SKM-1 treated with dmso at 0.1 percent for 144 hours (cell line): ENCODE measurements around the gene CCDC192.
A peak's percentile ranks its signal among the peaks of the same experiment; 100 is the strongest.

ENCODE experiments used
- DNase-seq: peaks from one replicate; lab custom pipeline; 2025; ENCODE audit not compliant: unreplicated experiment; lab: John Stamatoyannopoulos, UW

Gene CCDC192

DNA sequence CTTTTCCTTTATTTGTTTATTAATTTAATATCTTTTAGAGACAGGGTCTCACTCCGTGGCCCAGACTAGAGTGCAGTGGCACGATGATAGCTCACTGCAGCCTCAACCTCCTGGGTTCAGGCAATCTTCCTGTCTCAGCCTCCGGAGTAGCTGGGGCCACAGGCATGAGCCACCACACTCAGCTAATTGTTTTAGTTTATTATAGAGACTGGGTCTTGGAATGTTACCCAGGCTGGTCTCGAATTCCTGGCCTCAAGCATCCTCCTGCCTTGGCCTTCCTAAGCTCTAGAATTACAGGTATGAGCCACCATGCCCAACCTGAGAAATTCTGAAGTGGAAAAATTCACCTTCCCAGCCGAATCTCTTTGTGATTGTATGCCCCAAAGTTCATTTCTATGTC is 240.9 kb downstream of the CCDC192 start:
- DNase-seq: no peak

DNA sequence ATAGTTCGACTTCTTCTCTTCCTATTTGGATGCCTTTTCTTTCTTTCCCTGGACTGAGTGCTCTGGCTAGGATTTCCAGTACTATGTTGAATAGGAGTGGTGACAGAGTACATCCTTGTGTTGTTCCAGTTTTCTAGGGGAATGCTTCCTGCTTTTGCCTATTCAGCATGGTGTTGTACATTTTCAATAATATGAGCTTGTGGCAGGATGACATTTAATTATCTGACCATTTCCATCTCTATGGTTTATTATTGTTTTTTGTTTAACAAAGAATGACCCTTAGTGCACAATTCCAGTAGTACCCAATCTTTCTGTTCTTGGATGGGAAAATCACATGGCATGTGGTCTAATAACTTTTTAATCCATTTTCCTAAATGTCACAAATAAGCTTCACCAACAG is 244.8 kb downstream of the CCDC192 start:
- no peak for DNase-seq

DNA sequence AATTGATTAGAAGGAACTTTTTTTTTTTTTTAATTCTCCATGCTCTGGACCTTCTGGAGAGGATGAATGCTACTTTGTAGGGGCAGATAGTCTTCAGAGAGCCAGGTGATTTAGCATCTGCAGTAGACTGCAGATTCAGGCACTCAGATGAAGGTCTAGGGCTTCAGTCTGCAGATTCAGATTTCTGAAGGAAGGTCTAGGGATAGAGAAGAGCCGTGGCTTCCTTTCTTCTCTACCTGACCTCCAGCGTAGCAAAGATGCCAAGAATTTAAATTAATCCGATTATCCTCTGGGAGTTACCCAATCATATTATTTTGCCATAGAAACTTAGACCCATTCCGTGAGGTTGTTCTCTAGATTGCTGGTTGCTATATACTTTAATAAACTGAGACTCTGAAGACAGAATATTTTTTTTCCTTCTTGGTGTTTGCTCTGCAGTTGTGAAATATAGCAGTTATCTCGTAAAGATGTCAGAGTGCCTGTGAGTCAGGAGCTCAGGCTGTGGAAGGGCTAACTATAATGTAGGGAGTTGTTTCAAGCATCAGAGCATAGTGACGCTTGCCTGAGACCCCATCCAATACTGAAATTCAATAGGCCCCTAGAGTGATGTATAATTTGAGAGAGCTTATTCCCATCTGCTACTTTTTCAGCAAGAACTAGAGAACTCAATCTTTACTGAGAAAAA is 247.7 kb downstream of the CCDC192 start:
- no peak for DNase-seq

DNA sequence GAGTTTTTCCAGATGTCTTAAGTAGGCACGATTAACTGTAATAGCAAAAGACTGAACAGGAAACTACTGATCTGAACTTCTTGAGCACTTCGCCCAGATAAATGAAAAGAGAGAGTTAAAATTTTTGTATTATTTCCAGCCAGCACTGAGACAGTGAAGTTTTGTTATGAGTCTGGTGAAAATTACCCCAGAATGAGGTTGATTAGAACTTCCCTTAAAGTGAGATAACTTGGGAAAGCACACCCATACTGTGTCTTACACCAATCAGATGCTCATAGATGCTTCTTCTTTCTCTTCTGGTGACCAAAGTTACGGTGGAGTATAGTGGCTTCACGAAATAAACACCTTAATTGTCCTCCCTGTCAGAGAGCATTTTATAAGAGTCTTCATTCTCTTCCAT is 248.6 kb downstream of the CCDC192 start:
- no peak for DNase-seq

DNA sequence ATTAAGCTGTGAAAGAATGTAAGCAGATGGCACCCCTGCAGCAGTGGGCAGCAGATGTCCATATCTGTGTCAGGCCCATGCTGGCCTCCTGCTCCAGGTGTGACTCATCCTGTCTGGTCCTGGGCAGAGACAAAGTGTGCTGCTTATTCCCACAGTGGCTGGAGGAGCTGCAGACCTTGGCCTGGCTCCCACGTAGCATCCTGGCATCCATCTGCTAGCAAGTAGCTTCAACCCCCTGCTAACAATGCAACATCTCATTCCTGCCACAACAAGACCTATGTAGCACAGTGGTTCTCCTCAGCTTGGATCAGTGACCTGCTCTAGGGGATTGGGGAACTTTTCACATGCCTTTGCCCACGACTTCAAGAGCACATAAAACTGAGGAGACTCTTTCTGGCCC is 254.0 kb downstream of the CCDC192 start:
- no peak for DNase-seq

DNA sequence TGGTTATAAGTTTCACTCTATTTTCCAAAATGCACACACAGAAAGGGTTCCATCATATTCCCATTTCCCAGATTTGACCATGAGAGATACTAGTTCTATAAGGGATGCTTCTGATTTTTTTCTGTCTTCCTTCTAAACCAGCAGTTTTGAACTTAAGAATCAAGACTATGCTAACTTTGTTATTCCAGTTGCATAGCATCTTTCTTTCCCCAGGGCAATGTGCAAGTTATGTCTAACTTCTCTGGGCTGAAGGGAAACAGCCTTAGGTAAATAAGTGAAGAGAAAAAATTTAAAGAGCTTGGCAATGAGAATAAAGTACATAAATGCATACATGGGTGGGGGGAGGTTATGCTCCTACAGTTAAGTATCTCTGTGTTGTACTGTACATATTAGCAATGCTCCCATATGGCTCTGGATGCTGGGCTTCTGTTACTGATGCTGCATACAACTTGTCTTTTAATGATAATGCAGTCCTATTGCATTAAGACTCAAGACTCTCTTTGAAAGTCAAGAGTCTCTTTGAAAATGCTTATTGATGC is 254.6 kb downstream of the CCDC192 start:
- no peak for DNase-seq

DNA sequence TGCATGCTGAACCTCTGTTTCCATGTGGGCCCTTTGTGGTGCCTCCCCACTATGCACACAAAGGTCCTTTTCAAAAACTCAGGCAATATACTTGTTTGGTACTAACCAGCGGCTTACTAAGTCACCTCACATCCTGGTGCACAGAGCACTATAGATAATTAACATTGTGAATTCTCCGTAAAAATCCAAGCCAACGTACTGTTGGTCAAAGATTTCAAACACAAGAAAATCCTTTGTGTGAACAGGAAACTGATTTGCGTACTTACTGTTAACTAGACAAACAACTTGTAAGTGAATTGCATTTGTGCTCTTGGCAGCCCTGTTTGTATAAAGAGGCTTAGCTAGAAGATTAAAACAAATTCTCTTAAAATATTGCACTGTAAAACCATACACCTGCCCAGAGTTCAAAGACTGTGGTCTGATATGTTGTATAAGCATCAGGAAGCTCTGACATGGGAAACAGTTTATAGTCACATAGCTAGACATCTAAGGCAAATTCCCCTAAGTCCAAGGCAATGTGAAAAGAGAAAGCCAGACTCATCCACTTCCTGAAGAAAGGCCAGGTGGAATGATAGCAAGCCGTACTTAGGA is 255.3 kb downstream of the CCDC192 start:
- no peak for DNase-seq

DNA sequence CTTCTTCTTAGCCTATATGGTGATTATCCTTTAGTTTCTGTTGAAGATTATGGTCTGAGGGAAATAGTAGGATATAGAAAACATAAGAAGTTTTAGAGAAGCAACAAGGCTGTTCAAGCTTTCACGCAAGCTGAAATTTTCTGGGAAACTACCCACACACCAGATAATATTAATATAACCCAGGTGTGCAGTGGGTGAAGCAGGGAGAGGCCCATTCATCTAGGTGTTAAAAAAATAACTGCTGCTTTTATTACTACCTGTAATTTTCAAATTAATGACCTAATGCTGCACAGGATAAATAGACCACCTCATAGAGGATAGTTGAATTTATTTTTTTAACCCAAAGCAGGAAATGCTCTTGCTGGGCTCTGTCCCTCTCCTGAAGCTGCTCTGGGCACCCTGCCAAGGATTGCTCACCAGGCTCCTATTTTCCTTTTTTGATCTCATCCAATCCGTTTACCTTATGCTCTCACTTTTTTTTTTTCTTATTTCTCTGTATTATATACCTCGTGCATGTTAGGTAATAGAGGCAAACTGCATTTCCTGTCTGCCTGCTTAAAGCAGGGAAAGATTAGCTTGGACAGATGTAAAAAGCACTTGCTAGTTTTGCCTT is 256.1 kb downstream of the CCDC192 start:
- DNase-seq: no peak

DNA sequence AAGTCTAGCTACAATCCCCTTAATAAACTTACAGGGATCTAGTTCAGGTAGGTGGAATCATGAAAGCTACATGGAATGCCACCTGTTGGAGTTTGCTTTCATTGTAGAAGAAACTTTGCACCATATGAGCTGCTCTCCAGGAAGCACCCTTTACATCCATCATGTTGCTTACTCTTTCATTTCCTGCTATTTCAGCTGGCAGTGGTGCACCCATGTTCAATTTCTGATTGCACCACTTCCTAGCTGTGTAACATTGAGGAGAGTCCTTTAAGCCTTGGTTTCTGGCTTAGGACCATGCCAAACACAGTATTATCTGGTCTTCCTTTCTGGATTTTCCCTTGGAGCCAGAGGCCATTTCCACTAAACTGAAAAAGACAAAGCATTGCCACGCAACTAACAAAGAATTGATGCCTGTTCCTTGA is 257.1 kb downstream of the CCDC192 start:
- DNase-seq: peak; percentile 1

DNA sequence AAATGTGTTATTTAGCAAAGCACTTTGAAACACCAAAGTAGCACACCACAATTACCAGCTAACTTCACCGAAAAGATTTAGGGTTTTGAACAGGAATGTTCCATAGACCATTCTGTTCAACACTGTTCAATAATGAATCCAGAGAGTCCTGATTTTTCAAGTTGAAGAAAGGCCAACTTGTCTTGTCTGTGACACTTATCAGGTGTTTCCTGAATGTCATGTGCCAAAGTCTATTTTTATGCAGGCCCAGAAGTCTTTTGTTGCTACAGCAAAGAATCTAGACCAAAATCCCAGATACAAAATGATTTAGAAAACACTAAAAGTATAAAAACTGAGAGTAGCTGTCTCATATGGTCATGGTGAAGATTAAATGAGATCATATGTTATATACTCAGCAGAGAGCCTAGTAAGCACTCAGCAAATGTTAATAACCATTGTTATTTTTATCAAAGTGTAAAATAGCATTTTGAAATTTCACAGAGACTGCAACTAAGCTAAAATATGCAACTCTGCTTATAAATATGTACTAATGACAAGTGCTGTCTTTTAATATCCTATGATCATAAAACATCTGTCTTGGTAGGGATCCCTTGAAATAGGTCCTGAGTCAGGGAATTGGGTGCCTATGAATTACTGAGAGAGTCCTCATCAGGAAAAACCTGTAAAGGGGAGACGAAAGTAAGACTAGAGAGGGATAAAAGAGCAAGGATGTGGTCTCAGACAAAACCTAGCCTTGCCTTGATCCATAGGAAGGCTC is 258.0 kb downstream of the CCDC192 start:
- no peak for DNase-seq

DNA sequence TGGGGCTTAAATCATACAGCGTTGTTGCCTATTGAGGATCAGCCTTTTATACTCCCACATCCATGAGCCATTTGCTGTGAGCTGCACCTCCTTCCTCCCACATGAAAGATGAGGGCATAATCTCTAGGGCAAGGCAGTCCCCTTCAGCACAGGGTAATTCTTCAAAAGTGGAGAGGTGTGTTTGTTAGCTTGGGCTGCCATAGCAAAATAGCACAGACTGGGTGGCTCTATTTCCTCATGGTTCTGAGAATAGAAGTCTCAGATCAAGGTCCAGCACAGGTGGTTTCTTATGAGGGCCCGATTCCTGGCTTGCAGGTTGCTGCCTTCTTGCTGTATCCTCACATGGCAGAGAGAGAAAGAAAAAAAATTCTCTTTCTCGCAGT is 258.6 kb downstream of the CCDC192 start:
- DNase-seq: no peak

DNA sequence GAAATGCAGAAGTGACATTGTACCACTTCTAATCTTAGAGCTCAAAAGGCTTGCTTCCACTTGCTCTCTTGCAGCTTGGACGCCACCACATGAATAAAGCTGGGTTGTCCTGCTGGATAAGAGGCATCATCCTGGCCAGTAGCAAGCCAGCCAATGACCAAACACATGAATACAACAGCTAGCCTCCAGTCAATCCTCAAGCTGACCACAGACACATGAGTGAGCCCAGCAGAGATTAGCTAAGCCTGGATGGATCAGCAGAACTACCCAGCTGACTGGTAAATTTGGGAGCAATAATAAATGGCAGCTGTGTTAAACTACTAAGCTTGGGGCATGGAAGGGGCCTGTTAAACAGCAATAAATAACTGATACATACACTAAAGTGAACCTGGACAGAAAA is 259.3 kb downstream of the CCDC192 start:
- DNase-seq: no peak

DNA sequence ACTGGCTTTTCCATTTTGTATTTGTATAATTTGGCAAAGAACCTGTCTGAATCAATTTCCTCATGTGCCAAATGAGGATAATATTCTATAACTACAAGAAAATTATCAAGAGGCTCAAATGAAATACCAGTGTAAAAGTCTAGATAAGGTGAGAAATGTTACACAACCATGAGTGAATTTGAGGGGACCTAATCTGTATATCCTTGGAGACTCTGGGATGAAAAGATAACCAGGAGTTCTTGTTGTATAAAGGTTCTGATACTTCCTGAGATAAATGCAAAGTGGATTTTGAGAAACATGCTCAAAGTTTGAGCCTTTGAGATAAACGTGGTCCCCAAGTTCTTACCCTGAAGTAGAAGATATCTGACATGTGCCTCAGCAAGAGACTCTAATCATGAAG is 260.0 kb downstream of the CCDC192 start:
- no peak for DNase-seq

DNA sequence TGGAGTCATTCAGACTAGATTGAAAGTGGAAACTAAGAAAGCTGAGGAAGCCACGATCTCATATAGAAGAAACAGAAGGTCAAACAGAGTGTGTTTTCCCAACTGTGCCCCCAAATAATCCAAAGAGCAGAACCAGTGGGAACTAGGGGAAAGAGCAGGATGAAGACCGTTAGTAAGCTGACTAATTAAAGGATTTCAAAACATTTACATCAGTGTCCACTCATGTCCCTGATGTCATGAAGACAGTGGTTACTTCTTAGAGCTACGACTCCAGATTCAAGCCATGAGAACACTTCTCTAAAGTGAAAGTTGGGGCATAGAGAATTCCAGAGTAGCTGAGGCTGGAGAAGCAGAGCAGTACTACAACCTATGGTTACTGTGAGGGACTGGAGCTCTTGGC is 260.7 kb downstream of the CCDC192 start:
- no peak for DNase-seq

DNA sequence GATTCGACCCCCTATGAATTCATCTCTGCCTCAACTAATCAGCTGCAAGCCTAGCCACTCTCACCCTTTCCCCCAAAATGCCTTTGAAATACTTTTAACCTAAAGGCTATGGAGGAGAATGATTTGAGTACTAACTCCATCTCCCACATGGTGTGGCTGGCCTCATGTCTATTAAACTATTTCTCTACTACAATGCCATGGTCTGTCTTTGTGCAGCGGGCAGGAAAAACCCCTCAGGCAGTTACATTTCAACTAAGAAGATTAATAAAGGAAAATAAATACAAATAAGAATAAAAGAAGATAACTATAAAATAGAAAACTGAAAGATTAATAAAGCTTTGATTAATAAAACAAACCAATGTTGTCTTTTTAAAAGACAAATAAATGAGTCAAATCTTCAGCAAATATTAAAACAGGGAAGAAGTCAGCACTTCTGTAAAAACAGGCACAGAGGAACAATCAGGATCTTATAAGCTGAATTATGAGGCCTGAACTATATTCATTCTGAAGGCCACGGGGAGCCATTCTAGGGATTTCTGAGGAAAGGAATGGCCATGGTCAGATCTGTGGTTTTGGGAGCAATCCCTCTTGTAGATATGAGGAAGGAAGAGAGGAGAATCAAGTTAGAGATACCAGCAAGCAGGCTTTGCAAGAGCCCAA is 264.3 kb downstream of the CCDC192 start:
- no peak for DNase-seq

DNA sequence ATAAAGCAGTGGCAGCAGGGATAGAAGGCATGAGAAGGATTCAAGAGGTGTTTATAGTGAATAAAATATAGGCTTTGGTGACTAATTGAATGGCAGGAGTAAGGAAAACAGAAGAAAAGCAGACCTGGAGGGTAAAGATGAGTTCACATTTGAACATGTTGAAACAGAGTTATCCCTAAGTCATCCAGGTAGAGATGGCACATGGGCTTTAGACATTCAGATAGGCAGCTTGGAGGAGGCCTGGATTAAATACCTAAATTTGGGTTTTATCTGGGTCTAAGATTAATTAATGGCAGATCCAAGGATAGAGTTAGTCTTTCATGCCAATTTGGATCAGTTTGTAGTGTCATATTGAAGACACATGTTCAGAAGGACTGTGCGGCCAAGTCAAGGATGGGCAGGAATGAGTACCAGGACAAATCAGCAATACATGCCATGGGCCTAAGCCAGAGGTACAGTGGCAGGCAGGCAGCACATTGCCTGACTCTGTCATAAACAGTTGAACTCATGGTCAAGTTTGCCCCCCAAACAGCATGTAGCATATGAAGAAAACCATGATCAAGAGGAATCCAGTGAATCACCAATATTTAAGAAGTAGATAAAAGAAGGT is 264.9 kb downstream of the CCDC192 start:
- DNase-seq: no peak

DNA sequence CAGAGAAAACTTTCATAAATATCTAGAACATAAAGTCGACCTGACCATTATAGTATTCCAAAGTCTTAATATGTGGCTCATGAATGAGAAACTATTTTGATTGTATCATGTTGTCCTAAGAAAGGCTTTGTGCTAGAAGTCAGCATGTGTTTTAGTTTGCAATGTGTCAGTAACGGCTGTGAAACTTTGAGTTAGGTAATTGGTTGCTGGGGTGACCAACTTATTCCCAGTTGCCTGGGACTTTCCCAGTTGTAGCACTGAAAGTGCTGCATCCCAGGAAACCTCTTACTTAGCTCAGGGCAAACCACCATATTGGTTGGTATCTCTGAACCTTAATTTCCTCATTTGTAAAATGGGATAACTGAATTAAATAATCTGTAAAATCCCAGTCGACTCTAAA is 265.8 kb downstream of the CCDC192 start:
- DNase-seq: no peak

DNA sequence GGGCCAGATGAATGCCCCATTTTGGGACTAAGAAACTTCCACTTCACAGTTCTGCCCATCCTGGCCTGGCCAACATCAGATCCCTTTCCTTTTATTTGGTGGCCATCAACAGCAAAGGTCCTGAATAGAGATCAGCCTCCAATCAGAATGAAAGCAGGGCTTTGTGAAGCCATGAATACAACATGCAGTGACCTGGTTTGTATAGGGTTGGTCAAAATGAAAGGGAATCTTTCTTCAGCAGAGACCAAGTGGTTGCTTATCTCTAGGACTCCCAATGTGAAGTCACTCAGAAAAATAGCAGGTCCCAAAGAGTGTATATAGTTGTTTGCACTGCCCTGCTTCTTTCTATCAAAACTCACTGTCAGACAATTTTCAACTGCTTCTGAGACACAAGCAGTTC is 266.5 kb downstream of the CCDC192 start:
- DNase-seq: no peak

DNA sequence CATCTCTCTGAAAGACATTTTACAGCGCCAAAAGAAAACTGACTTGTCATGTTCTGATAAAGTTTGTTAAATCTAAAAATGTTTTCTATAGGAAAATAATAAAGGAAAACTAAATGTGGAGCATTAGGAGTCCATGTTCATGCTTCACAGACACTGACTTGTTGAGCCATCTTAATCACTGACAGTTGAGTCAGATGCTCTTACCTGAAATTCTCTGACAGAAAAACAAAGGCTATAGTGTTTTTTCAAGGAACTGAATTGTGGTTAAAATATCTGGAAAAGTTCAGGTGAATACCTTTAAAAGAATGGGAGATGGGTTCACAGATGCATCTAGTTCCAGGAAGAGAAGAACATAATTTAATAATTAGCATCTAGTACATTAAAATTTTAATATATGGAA is 266.9 kb downstream of the CCDC192 start:
- DNase-seq: no peak

DNA sequence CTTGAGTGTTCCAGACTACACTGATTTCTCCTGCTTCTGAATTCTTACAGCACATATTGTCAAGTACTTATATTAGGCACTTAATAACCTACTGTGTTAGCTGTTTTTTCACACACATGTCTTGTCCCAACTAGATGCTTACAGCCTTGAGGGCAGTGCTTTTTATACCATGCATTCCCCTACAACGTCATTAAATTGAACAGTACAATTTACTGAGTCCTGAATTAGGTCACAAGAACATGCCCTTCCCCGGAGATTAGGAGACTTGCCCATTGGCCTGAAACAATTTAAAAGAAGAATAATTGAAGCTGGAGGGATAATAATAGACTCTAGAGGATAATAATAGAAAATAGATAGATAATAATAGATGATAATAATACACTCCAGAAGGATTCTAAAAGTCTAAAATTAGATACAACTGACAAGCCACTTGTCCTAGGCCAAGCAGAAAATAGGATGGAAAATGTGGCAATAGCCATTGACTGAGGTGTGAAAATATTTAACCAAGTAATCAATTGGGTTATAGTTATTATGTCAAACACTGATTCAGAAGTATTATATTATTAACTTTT is 267.7 kb downstream of the CCDC192 start:
- no peak for DNase-seq
